Activated T-helper 9 cell treated with anti-CD3 and anti-CD28 coated beads, Interleukin-2, amount 50 U/mL, for 16 hours (primary cell): ENCODE measurements around the gene WDR59.
A peak's percentile ranks its signal among the peaks of the same experiment; 100 is the strongest.
"Not testable (repeated sequence)": the region's sequence is repeated elsewhere in the genome, so short reads cannot be mapped to it uniquely, and the experiment has no call there.

ENCODE experiments used
- DNase-seq: peaks from one replicate; pipeline ENCODE4 v3.0.0-alpha.2; 2020; ENCODE audit warnings: low read depth

Gene WDR59, protein sequence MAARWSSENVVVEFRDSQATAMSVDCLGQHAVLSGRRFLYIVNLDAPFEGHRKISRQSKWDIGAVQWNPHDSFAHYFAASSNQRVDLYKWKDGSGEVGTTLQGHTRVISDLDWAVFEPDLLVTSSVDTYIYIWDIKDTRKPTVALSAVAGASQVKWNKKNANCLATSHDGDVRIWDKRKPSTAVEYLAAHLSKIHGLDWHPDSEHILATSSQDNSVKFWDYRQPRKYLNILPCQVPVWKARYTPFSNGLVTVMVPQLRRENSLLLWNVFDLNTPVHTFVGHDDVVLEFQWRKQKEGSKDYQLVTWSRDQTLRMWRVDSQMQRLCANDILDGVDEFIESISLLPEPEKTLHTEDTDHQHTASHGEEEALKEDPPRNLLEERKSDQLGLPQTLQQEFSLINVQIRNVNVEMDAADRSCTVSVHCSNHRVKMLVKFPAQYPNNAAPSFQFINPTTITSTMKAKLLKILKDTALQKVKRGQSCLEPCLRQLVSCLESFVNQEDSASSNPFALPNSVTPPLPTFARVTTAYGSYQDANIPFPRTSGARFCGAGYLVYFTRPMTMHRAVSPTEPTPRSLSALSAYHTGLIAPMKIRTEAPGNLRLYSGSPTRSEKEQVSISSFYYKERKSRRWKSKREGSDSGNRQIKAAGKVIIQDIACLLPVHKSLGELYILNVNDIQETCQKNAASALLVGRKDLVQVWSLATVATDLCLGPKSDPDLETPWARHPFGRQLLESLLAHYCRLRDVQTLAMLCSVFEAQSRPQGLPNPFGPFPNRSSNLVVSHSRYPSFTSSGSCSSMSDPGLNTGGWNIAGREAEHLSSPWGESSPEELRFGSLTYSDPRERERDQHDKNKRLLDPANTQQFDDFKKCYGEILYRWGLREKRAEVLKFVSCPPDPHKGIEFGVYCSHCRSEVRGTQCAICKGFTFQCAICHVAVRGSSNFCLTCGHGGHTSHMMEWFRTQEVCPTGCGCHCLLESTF

DNA sequence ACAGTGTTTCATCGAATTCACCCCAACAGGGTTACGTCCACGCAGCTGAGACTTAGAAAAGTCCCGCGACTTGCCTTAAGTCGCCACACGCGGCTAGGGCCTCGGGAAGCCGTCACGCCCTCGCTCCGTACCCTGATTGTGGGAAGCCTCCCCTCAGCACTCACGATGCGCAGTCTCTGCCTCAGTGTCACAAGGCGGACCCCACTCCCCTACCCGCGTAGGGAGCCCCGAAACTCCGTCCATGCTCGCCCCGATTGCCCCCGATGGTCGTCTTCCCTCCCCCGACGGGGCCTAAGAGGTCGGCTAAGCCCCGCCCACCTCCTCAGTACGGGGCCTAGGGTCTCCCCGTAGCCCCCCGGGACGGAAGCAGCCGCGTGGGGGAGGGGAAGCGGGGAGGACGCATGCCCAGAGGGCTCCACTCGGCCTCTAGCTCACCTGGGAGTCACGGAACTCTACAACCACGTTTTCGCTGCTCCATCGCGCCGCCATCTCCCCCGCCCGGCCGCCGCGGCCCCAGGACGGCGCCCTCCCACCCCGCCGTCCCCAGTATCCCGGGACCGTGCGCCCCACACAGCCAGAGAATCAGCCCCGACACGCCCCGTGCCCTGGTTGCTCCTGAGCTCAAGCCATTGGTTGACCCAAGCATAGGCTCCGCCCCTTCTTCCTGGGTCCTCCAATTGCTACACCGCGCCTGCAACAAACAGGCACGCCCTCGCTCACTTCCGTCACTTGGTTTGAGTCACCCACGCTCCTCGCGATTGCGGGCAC is at the start of gene WDR59:
WDR59 (minus strand) TSS at position 595 of the 768 bp plus-strand sequence; CDS start at position 489, 106 bp downstream.
- DNase-seq = peak; percentile 98

DNA sequence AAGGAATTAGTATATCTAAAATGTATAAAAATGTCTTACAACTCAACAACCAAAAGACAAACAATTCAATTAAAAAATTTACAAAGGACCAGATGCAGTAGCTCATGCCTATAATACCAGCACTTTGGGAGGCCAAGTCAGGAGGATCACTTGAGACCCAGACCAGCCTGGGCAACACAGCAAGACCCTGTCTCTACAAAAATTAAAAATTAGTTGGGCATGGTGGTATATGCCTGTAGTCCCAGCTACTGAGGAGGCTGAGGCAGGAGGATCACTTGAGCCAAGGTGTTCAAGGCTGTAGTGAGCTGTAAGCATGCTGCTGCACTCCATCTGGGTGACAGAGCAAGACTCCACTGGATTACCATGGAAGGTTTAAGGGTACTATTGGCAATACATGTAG is 47.7 kb upstream of the WDR59 start:
- DNase-seq = no peak

DNA sequence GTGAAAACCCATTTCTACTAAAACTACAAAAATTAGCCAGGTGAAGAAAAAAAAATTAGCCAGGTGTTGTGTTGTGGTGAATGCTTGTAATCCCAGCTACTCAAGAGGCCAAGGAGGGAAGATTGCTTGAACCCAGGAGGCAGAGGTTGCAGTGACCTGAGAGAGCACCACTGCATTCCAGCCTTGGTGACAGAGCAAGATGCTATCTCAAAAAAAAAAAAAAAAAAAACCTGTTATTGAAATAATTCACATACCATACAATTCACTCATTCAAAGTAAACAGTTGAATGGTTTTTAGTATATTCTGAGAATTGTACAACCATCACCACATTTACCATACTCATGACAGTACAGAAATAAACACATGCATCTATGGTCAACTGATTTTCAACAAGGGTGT is 44.9 kb upstream of the WDR59 start:
- DNase-seq = no peak

DNA sequence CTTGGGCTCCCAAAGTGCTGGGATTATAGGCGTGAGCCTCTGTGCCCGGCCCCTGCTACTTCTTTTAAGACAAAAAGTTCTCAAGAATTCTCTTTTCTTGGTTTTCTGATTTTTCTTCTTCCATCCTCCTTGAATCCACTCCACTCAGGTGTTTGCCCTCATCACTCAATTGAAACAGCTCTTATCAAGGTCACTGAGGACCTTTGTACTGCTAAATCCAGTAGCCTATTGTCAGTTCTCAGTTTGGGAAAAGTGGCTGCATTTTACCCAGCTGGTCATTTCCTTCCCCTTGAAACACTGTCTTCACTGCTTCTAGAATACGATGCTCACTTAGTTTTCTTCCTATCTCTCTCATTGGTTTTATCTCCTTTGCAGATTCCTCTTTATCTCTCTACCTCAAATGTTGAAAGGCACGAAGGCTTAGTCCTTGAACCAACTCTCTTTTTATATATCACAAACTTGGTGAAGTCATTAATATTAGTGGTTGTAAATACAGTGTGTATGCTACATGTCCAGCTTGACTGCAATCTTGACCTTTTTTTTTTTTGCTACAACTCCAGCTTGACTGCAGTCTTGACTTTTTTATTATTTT is 43.7 kb upstream of the WDR59 start:
- DNase-seq = no peak

DNA sequence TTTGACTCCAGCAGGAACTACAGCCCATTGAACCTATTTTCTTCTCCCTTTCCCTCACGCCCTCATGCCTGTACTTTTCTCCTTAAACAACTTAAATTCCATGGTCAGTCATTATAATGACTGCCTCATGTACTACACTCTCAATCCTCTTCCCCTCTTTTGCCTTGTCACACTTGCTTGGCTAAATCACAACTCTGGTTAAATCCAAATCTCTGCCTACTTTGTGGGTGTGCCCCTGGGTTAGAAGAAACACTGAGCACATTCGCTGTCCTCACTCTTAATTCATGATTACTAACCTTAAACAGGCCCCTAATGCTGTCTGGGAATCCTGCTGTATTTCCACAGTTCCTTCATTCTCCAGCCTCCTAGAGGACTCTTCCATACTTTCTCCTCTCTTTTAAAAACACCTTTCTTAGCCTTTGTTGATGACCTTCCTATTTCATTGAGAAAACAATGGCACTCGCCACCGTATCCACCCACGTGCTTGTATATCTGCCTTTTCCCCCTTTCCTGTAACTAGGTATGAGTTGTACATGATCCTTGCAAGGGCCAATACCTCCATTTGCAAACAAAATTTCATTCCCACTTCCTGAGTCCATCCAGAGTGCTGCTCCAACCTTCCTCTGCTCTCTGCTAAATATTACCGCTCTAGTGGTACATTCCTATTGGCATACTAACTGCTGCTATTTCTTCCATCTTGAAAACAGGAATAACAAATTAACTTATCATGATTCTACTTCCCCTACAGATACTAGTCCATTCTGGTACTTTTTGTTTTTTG is 42.8 kb upstream of the WDR59 start:
- no peak for DNase-seq

DNA sequence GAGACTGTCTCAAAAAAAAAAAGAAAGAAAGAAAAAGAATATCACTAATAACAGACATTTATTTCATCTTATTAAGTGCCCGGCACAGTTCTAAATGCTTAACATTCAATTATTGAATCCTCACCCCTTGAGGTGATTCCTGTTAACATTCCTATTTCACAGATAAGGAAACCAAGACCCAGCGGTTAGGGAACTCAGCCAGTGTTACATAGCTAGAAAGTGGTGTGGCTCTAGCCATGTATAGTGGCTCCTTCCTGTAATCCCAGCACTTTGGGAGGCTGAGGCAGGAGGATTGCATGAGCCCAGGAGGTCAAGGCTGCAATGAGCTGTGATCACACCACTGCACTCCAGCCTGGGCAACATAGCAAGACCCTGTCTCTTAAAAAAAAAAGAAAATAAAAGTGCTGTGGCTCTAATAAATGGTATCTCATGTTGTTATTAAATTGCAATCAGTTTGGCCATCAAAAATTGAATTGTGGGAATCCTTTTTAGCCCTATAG is 42.0 kb upstream of the WDR59 start:
- no peak for DNase-seq

DNA sequence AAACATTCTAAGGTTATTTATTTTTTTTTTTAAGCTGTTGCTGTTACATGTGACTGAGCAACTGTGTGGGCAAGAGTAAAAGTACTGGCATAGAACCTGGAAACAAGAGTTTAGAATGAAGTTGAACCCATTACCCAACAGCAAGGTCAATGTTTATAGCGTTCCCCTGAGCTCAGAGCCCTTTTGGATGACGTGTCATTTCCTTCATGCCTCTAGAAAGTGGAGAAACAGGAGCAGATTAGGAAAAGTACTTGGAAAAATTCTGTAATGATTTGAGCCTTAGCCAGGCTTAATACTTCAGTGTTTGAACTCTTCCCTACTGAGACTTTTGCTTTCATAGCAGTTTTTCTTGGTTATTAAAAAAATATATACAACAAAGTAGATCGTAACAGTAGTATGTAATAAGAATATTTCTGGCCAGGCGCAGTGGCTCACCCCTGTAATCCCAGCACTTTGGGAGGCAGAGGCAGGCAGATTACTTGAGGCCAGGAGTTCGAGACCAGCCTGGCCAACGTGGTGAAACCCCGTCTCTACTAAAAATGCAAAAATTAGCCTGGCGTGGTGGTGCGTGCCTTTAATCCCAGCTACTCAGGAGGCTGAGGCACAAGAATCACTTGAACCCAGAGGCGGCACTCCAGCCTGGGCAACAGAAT is 41.4 kb upstream of the WDR59 start:
- DNase-seq = not testable (repeated sequence)

DNA sequence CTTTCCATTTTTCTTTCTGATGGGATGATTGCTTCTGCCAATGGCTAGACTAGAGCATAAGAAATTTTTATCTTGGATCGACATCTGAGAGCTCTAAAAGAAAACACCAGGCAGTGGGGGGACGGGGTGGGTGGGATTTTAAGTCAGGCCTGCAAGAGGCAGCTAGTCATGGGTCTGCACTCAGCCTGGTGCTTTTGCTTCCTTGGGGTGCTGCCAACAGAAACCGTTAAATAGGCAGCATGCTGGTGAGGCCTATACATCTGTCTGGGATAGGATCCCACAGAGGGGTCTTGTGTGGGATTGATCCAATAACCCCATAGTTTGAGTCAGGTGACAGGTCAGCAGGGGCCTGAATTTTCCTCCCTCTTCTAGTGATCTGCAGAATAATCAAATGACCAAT is 40.8 kb upstream of the WDR59 start:
- DNase-seq = no peak

DNA sequence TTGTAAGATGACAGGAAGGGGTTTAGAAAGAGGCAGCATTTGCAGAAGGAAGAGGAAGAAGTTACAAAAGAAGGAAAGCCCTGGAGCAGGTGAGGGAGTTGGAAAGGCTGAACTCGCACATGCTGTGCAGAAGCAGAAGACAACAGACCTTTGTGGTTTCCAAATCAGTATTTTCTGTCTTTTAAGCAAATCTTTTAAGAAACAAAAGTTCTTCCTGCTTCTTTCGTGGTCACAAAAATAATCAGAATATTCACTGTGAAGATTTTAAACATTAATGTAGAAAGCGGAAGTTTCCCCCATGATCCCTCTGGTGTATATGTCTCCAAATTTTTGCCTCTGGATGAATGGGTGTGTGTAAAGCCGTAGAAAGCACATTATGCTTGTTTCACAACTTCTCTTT is 39.7 kb upstream of the WDR59 start:
- no peak for DNase-seq

DNA sequence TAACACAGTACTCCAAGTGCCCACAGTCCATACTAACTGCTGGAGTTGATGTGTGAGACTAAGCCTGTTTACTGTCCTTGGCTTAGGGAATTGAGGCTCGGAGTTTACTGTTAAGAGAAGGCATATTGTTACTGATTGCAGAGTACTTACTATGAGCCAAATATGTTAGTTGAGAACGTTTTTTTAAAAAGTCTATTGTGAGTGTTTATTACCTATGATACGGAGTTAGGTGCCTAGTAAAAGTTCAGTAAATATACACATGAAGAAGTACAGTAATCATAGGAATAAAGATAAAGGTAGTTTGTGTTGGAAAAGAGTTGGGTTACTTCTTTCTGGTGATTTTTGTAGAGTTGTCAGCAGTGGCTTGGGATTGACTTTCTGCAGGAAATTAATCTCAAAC is 39.3 kb upstream of the WDR59 start:
- DNase-seq = no peak

DNA sequence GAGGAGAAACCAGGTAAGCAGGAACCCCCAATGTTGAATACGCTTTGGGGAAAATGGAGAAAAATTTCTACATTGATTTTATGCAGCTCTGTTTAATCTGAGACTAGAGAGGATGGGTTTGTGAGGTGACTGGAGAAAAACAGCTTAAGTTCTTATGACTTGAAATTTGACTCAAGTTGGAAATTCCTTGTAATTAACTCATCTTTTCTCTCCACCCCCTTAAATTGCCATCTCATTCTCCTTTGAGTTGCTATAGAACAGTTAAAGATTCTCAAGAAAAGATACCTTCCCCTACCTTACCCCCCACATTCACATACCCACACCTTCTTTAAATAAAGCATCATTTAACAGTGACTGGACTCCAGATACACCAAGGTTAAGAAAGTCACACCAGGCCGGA is 38.1 kb upstream of the WDR59 start:
- DNase-seq = no peak

DNA sequence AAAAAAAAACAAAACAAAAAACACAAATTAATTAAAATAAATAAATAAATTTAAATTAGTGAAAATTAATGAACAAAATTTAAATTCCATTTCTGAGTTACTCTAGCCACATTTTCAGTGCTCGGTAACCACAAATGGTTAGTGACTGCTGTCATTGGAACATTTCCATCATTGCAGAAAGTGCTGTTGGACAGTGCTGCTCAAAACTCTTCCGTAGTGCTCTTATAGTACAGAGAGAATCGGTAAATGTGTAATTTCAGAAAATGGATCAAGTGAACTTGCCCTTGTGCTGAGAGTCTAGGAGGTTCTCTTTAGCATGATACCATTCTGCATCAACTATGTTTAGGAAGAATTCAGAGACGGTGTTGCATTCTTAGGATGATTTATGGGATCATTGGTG is 37.6 kb upstream of the WDR59 start:
- no peak for DNase-seq

DNA sequence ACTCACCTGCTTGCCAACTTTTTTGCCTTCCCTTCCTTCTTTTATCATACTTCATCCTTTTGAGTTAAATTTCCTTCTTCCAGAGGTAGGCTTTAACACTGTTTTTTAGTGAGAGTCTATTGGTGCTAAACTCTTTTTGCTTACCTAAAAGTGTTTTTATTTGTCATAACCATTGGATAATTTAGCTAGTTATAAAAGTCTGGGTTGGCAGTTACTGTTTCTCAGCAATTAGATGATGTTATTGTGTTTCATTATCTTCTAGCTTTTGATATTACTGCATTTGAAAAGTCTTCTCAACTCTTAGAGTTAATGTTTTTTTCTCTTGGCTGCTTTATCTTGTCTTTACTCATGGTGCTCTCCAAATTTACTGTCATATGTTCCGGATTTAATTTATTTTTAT is 36.5 kb upstream of the WDR59 start:
- DNase-seq = no peak

DNA sequence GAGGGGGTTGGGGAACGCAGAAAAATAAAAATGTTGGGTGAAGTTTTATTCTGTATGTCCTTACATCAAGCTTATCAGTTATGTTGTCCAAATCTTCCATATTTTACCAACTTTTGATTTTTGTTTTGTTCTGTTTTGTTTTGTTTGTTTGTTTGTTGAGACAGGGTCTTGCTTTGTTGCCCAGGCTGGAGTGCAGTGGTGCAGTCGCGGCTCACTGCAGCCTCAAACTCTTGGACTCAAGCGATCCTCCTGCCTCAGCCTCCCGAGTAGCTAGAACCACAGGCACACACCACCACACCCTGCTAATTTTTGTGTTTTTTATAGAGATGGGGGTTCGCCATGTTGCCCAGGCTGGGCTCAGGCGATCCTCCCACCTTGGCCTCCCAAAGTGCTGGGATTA is 34.7 kb upstream of the WDR59 start:
- DNase-seq = no peak

DNA sequence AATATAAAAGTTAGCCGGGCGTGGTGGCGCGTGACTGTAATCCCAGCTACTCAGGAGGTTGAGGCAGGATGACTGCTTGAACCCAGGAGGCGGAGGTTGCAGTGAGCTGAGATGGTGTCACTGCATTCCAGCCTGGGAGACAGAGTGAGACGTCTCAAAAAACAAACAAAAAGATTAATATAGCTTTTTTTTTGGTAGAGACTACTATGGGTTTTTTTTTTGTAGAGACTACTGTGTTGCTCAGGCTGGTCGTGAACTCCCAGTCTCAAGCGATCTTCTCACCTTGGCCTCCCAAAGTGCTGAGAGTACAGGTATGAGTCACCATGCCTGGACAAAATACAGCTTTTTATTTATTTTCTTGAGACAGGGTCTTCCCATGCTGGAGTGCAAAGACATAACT is 34.1 kb upstream of the WDR59 start:
- DNase-seq = no peak

DNA sequence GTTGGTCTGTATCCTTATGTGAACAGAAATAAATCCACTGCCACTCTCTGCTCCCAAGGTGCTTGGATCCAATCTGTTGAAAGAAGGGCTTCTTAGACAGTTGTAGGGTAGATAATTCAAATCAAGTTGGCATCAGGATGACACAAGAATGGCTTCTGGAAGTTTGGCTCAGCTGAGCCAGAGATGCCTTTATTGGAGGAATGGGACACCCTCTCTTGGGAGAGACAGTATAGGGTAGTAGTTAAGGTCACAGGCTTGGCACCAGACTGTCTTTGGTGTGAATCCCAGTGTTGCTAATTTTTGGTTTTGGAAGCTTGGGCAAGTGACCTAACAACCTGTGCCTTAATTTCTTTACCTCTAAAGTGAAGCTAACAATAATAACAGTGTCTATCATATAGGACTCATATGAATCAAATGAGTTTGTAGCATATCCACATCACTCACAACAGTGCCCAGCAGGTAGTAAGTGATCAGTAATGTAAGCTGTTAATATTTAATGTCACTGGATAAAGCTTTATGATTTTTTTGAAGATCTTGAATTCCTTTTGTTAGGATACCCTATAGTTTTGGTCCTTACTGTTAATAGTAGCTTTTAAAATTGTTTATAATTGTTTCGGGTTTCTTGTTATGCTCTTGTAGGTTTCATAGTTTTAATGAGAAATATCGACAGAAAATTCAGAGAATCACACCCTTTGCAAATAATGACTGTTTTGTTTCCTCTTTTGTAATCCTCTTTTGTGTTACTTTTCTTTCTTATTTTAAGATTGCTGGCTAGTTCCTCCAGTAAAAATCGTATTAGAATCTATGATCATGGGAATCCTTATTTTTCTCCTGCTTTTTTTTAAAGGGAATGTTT is 33.0 kb upstream of the WDR59 start:
- no peak for DNase-seq

DNA sequence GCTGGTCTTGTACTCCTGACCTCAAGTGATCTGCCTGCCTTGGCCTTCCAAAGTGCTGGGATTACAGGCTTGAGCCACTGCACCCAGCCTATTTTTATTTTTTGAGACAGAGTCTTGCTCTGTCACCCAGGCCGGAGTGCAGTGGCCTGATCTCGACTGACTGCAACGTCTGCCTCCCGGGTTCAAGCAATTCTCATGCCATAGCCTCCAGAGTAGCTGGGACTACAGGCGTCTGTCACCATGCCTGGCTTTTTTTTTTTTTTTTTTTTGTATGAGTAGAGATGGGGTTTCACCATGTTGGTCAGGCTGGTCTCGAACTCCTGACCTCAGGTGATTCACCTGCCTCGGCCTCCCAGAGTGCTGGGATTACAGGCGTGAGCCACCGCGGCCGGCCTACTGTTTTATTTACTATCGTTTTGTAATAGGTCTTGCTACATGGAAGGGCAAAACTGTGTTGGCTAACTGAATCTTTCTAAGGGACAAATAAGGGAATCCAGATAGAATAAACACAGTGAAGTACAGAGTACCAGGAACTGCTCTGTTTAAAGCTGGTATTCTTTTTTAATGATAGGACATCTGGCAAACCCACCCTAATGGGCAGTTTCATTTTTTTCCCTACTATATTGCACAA is 31.6 kb upstream of the WDR59 start:
- not testable (repeated sequence) for DNase-seq

DNA sequence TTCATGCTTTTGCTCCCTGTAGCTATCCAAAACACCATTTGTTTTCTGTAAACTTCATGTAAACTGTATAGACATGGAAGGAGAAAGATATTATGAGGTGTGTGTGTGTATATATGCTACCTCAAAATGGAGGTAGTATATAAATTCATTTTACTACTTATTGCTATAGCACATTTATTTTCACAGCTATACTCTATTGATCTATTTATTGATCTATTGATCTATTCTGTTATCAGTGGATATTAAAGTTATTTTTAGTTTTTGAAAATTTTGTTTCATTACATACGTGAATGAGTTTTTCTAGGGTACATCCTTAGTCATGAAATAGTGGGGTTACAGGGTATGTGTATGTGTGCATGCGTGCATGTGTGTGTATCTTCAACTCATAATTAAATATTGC is 29.4 kb upstream of the WDR59 start:
- no peak for DNase-seq

DNA sequence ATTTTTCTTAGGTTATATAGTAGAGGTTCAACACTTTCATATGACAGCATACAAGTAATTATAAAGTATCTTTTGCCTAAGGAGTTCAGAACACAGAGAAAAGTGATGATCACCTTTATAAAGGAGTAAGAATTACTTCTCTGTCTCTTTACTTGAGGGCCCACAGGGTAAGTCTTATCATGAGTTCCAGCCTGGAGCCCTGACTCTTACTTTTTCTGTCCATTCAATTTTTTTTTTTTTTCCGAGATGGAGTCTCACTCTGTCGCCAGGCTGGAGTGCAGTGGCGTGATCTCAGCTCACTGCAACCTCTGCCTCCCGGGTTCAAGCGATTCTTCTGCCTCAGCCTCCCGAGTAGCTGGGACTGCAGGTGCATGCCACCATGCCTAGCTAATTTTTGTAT is 28.2 kb upstream of the WDR59 start:
- not testable (repeated sequence) for DNase-seq
